HG02763 (cell line): ENCODE results near the gene AANAT.
"Not testable (repeated sequence)": the region's sequence is repeated elsewhere in the genome, so short reads cannot be mapped to it uniquely, and the experiment has no call there.

Experiments
- ATAC-seq: cut with Tn5 transposase; IDR thresholded peaks from one replicate; pipeline ENCODE4 v1.9.1; 2021; ENCODE audit warnings: mild to moderate bottlenecking, moderate library complexity; ENCODE audit not compliant: unreplicated experiment

AANAT gene

GRCh38 chr17:76502341-76503211, 35.2 kb downstream of the AANAT start:
- no peak for ATAC-seq

- ATAC-seq, result no peak
Observed at GRCh38 chr17:76504117-76504516, 36.7 kb downstream of the AANAT start.

- ATAC-seq, result no peak
Observed at GRCh38 chr17:76506408-76507345, 39.3 kb downstream of the AANAT start.

DNA sequence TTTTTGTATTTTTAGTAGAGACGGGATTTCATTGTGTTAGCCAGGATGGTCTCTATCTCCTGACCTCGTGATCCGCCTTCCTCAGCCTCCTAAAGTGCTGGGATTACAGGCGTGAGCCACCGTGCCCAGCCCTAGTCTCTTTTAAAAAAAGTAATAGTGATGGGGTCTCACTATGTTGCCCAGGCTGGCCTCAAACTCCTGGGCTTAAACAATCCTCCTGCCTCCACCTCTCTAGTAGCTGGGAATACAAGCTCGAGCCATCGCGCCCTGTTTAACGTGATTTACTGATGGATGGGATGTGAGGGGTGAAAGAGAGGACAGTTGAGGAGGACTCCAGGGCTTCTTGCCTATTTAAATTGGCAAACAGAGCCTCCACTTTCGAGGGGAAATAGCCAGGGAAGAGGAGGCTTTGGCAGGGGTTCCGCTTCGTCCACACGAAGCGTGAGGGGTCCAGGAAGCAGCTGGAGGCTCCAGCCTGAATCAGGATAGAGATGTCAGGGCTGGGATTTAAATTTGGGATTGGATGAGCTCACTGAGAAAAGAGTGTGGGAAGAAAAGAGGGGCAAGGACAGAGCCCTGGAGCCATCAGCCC, 41.2 kb downstream of the AANAT start:
- ATAC-seq, result not testable (repeated sequence)

DNA sequence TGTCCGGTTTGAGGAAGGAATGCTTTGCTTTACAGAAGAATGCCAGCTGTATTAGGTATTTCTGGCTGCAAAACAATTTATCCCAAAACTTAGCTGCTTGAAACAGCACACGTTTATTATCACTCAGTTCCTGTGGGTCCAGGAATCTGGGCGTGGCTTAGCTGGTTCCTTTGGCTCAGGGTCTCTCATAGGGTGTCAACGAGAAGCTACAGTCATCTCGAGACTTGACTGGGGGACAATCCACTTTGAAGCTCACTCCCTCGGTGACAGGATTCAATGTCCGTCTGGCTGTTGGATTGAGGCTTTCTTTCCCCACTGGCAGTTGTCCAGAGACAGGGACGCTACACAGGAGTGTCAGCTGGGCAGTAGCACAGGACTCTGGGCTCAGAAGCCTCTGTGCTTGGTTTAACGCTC, 43.4 kb downstream of the AANAT start:
- ATAC-seq, result no peak

DNA sequence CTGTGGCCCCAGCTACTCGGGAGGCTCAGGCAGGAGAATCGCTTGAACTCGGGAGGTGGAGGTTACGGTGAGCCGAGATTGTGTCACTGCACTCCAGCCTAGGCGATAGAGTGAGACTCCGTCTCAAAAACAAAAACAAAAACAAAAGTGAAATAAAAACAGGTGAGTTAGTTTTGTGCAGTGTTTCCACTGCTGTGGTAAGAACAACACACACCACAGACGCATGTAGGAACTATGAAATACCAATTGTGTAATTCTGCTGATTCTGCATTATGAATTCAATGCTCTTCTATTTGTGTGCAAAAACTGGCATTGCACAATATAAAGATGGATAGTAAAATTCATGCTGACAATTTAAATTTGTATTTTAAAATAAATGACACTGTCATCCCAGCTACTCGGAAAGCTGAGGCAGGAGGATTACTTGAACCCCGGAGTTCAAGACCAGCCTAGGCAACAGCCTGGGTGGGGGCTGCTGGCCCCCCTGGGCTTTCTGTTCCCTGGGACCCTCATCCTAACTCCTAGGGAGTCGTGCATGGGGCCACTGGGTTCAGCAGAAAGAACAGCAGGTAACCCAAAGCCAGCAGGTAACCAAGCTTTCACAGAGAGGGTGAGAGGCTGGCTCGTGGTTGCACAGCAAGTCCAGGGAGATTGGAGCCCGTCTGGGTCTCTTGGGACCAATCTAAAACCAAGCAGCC, 44.4 kb downstream of the AANAT start:
- ATAC-seq, result no peak

GRCh38 chr17:76512366-76513305, 45.2 kb downstream of the AANAT start:
- no peak for ATAC-seq

DNA sequence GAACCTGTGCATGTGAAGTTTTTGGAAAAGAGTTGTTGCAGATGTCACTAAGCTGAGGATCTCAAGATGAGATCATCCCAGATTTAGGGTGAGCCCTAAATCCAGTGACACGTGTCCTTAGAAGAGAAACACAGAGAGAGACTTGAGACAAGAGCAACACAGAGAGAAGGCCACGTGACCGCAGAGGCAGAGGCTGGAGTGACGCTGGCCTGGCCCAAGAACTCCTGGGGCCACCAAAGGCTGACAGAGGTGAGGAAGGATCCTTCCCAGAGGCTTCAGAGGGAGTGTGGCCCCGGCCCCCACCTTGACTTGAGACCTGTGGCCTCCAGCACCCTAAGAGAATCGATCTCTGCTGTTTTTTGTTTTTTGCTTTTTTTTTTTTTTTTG, 45.9 kb downstream of the AANAT start:
- ATAC-seq, result no peak

DNA sequence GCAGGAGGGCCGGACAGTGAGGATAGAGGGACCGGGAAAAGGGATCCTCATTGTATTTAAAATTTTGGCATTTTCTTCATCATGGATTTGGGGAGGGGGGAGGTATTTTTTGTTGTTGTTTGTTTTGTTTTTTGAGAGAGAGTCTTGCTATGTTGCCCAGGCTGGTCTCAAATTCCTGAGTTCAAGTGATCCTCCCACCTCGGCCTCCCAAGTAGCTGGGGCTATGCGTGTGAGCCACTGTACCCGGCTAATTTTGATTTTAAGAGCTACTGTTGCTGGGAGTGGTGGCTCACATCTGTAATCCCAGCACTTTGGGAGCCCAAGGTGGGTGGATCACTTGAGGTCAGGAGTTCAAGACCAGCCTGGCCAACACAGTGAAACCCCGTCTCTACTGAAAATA, 47.0 kb downstream of the AANAT start:
- ATAC-seq, result not testable (repeated sequence)

GRCh38 chr17:76515274-76515949, 48.0 kb downstream of the AANAT start:
- ATAC-seq, result peak; percentile 49

- no peak for ATAC-seq
Observed at GRCh38 chr17:76517638-76518038, 50.2 kb downstream of the AANAT start.

- no peak for ATAC-seq
Observed at GRCh38 chr17:76519048-76519966, 51.9 kb downstream of the AANAT start.
